Mesenchymal stem cell (in vitro differentiated cells and primary cell): ENCODE measurements around the gene MAP7.
A peak's percentile ranks its signal among the peaks of the same experiment; 100 is the strongest.
"Not testable (repeated sequence)": the region's sequence is repeated elsewhere in the genome, so short reads cannot be mapped to it uniquely, and the experiment has no call there.

Experiments used
- DNase-seq: peaks from one replicate; pipeline ENCODE4 v3.0.0-alpha.2; 2013
- H2AFZ ChIP-seq: one replicate; pipeline ENCODE4 v1.6.1; 2013; ENCODE audit warnings: low read depth, mild to moderate bottlenecking, control low read depth, inconsistent platforms, low read length, moderate library complexity
- H2AK5ac ChIP-seq: 2 replicates; pipeline ENCODE4 v1.6.1; 2013; ENCODE audit warnings: low read length, moderate library complexity, mild to moderate bottlenecking, inconsistent platforms; ENCODE audit not compliant: severe bottlenecking
- H2BK120ac ChIP-seq: one replicate; pipeline ENCODE4 v1.6.1; 2013; ENCODE audit warnings: low read depth, mild to moderate bottlenecking, inconsistent platforms, low read length, moderate library complexity
- H2BK12ac ChIP-seq, 2 experiments: one replicate each; pipeline ENCODE4 v1.6.1; 2013; ENCODE audit warnings: inconsistent platforms in 2 of 2, low read length in 2 of 2, mild to moderate bottlenecking in 2 of 2, moderate library complexity in 2 of 2, control low read depth in 1 of 2
- H2BK15ac ChIP-seq: one replicate; pipeline ENCODE4 v1.6.1; 2013; ENCODE audit warnings: mild to moderate bottlenecking, low read depth, inconsistent platforms; ENCODE audit not compliant: poor library complexity, severe bottlenecking
- H2BK5ac ChIP-seq: 2 replicates; pipeline ENCODE4 v1.6.1; 2013; ENCODE audit warnings: low read depth, mild to moderate bottlenecking, low read length, control low read depth, inconsistent platforms; ENCODE audit not compliant: poor library complexity, severe bottlenecking
- H3K14ac ChIP-seq, 2 experiments: one replicate each; pipeline ENCODE4 v1.6.1; 2013; ENCODE audit warnings: inconsistent platforms in 2 of 2, low read length in 2 of 2, control low read depth in 1 of 2, mild to moderate bottlenecking in 1 of 2, moderate library complexity in 1 of 2
- H3K18ac ChIP-seq, 2 experiments: one replicate each; pipeline ENCODE4 v1.6.1; 2013; ENCODE audit warnings: inconsistent platforms in 2 of 2, low read length in 2 of 2, control low read depth in 1 of 2, low read depth in 1 of 2, mild to moderate bottlenecking in 1 of 2
- H3K23ac ChIP-seq, 2 experiments: one replicate each; pipeline ENCODE4 v1.6.1; 2013; ENCODE audit warnings: inconsistent platforms in 2 of 2, low read length in 2 of 2, mild to moderate bottlenecking in 2 of 2, moderate library complexity in 2 of 2, control low read depth in 1 of 2
- H3K27ac ChIP-seq: 2 replicates; pipeline ENCODE4 v1.5.1; 2013; ENCODE audit warnings: mild to moderate bottlenecking, moderate library complexity, low read length, control low read depth, inconsistent platforms; ENCODE audit not compliant: poor library complexity, severe bottlenecking
- H3K27me3 ChIP-seq, 2 experiments: 2 replicates each; pipeline versions ENCODE4 v1.6.1 to v1.7.0; 2013; ENCODE audit warnings: low read length in 2 of 2, mild to moderate bottlenecking in 2 of 2, moderate library complexity in 2 of 2, control low read depth in 1 of 2, inconsistent platforms in 1 of 2; ENCODE audit not compliant: control insufficient read depth in 1 of 2, insufficient read depth in 1 of 2
- H3K36me3 ChIP-seq, 2 experiments: 2 replicates each; pipeline versions ENCODE4 v1.6.1 to v1.7.0; 2013; ENCODE audit warnings: low read length in 2 of 2, control low read depth in 1 of 2, inconsistent platforms in 1 of 2, low read depth in 1 of 2, mild to moderate bottlenecking in 1 of 2; ENCODE audit not compliant: insufficient read depth in 2 of 2, control insufficient read depth in 1 of 2
- H3K4ac ChIP-seq, 2 experiments: one replicate each; pipeline ENCODE4 v1.6.1; 2013; ENCODE audit warnings: inconsistent platforms in 2 of 2, low read length in 2 of 2, mild to moderate bottlenecking in 2 of 2, moderate library complexity in 2 of 2, control low read depth in 1 of 2, low read depth in 1 of 2
- H3K4me1 ChIP-seq: 2 replicates; pipeline ENCODE4 v1.6.1; 2013; ENCODE audit warnings: low read depth, low read length, control low read depth; ENCODE audit not compliant: control insufficient read depth, insufficient read depth
- H3K4me2 ChIP-seq: 2 replicates; pipeline ENCODE4 v1.6.1; 2013; ENCODE audit warnings: low read length, mild to moderate bottlenecking, inconsistent platforms; ENCODE audit not compliant: poor library complexity, severe bottlenecking
- H3K4me3 ChIP-seq, 2 experiments: 2 replicates each; pipeline versions ENCODE4 v1.5.1 to v1.7.0; 2013; ENCODE audit warnings: low read length in 2 of 2, mild to moderate bottlenecking in 2 of 2, control low read depth in 1 of 2, low read depth in 1 of 2; ENCODE audit not compliant: insufficient read depth in 1 of 2
- H3K79me1 ChIP-seq: replicated peaks from 2 replicates; pipeline ENCODE4 v1.6.1; 2013; ENCODE audit warnings: mild to moderate bottlenecking, control low read depth, low read length, inconsistent platforms; ENCODE audit not compliant: poor library complexity, severe bottlenecking
- H3K9ac ChIP-seq: 2 replicates; pipeline ENCODE4 v1.7.0; 2013; ENCODE audit warnings: mild to moderate bottlenecking, low read length, moderate library complexity
- H3K9me3 ChIP-seq: 2 replicates; pipeline ENCODE4 v1.7.0; 2013; ENCODE audit warnings: mild to moderate bottlenecking, low read length; ENCODE audit not compliant: control insufficient read depth
- H4K8ac ChIP-seq: one replicate; pipeline ENCODE4 v1.6.1; 2013; ENCODE audit warnings: inconsistent platforms, mild to moderate bottlenecking, low read length, moderate library complexity
- H4K91ac ChIP-seq: one replicate; pipeline ENCODE4 v1.6.1; 2013; ENCODE audit warnings: mild to moderate bottlenecking, low read length, inconsistent platforms
- WGBS: methylation state at CpG from one replicate; pipeline ENCODE4 v1.1.7; 2013; ENCODE audit warnings: mixed read lengths; 5-methylcytosine and 5-hydroxymethylcytosine counted together

Gene MAP7

DNA sequence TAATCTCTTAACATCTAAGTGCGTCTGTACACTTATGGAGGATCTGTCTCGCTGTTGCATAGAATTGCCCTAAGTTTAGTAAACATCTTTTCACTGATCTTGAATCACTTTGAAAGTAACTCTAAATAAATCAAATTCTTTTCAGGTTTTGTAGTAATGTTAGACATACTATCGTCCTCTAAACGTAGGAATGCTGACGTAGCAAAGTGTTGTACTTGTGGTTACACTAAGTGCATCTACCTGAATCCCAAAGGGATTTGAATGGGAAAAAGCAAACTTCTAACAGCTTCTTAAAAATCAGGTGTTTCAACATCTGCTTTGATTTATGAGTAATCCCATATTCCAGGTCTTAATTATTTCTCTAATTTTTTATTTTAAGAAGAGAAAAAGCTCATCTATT lies 49.8 kb downstream of the MAP7 start:
- WGBS, result no CpG with 5 or more reads among the region's 5 CpGs
- Histone ChIP-seq H2BK12ac (no peak overlapping the region), H3K79me1 (no peaks in the 10 kb centered on the region), H2BK120ac (no peak overlapping the region), H3K4me3 (no peak overlapping the region), H3K4me2 (no peak overlapping the region), H4K8ac (no peak overlapping the region), H3K27me3 (no peaks in the 10 kb centered on the region), H2BK15ac (no peak overlapping the region), H2BK5ac (no peak overlapping the region), H3K4ac (no peak overlapping the region), H3K36me3 (no peaks in the 10 kb centered on the region), H3K9ac (no peak overlapping the region), H2AFZ (no peak overlapping the region), H3K14ac (no peak overlapping the region), H3K4me1 (no peaks in the 10 kb centered on the region), H3K18ac (no peak overlapping the region), H3K23ac (no peak overlapping the region), H3K27ac (no peak overlapping the region), H3K9me3 (no peaks in the 10 kb centered on the region), H2AK5ac (no peak overlapping the region), H4K91ac (no peak overlapping the region)
- no peak for DNase-seq

- no peak overlapping the region for H2BK120ac ChIP-seq
- H3K27ac ChIP-seq, result no peak overlapping the region
- H3K4me3 ChIP-seq, result no peak overlapping the region
- no peak overlapping the region for H4K91ac ChIP-seq
- H2BK5ac ChIP-seq, result no peak overlapping the region
- no peak overlapping the region for H4K8ac ChIP-seq
- no peak overlapping the region for H2AK5ac ChIP-seq
- H3K23ac ChIP-seq, result no peak overlapping the region
- no peak overlapping the region for H3K4me2 ChIP-seq
- H3K4me1 ChIP-seq, result no peaks in the 10 kb centered on the region
- peak overlapping the region in 1 of 2 experiments; percentile 21 for H3K18ac ChIP-seq
- no peaks in the 10 kb centered on the region for H3K36me3 ChIP-seq
- H3K79me1 ChIP-seq, result no peaks in the 10 kb centered on the region
- no peak overlapping the region for H3K14ac ChIP-seq
- H2BK15ac ChIP-seq, result no peak overlapping the region
- H3K9me3 ChIP-seq, result no peaks in the 10 kb centered on the region
- peak overlapping the region in 1 of 2 experiments; percentile 11 for H2BK12ac ChIP-seq
- H2AFZ ChIP-seq, result no peak overlapping the region
- 82% methylated on average over 2 of the region's 3 CpGs for WGBS
- no peak overlapping the region for H3K9ac ChIP-seq
- DNase-seq, result no peak
- no peaks in the 10 kb centered on the region for H3K27me3 ChIP-seq
- no peak overlapping the region for H3K4ac ChIP-seq
These were observed 50.9 kb downstream of the MAP7 start for GRCh38 chr6:136499370-136499769.

DNA sequence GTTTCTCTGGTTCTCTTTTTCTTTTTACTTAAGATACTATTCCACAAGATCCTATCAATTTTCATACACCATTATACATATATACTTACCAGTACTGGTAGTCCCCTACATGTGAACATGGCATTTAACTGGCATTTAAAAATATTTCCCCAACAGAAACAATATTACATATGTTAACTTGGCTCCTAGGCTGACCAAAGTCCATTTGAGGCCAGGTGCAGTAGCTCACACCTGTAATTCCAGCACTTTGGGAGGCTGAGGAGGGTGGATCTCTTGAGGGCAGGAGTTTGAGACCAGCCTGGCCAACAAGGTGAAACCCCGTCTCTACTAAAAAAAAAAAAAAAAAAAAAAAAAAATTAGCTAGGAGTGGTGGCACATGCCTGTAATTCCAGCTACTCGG lies 53.8 kb downstream of the MAP7 start:
- H3K4me2 ChIP-seq, H3K4me3 ChIP-seq, H2AK5ac ChIP-seq, H4K91ac ChIP-seq, H3K18ac ChIP-seq, H3K4ac ChIP-seq, H3K14ac ChIP-seq, H3K36me3 ChIP-seq, H3K23ac ChIP-seq, H2AFZ ChIP-seq, DNase-seq, H3K27ac ChIP-seq, H3K9me3 ChIP-seq, H2BK5ac ChIP-seq, H3K27me3 ChIP-seq, H2BK12ac ChIP-seq, H2BK15ac ChIP-seq, H3K79me1 ChIP-seq, H3K9ac ChIP-seq, H3K4me1 ChIP-seq, H2BK120ac ChIP-seq, H4K8ac ChIP-seq: not testable (repeated sequence)
- WGBS, result 88% methylated on average over 1 of the region's 2 CpGs

DNA sequence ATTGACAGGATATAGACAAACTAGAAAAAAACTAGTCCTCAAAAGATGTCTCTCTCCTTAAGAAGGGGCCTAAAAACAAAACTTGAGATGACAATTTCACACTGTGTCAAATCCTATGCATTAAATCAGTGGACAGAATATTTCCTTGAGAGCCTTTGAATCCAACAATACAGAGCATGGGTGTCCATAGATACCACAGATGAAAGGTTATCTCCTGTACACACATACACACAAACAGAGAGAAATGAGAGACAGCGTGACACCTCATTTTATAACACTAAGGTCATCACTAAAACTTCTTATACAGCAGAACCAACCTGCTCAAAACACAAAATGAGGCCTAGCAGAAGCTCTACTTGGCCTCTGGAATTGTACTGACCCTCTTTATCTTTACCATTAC lies 55.5 kb downstream of the MAP7 start:
- no peak overlapping the region for H3K18ac ChIP-seq
- H3K9me3 ChIP-seq, result no peaks in the 10 kb centered on the region
- no peak overlapping the region for H3K23ac ChIP-seq
- H4K8ac ChIP-seq, result no peak overlapping the region
- H3K4ac ChIP-seq, result no peak overlapping the region
- no peaks in the 10 kb centered on the region for H3K27me3 ChIP-seq
- no peak overlapping the region for H2BK12ac ChIP-seq
- no peak overlapping the region for H2BK5ac ChIP-seq
- no peak overlapping the region for H3K4me2 ChIP-seq
- H4K91ac ChIP-seq, result no peak overlapping the region
- H2AK5ac ChIP-seq, result no peak overlapping the region
- no peak overlapping the region for H3K4me3 ChIP-seq
- no peaks in the 10 kb centered on the region for H3K36me3 ChIP-seq
- no peak for DNase-seq
- H3K79me1 ChIP-seq, result no peaks in the 10 kb centered on the region
- H2BK120ac ChIP-seq, result no peak overlapping the region
- no peaks in the 10 kb centered on the region for H3K4me1 ChIP-seq
- WGBS, result 77% methylated on average over 1 of the region's 1 CpG
- no peak overlapping the region for H2AFZ ChIP-seq
- H3K14ac ChIP-seq, result no peak overlapping the region
- no peak overlapping the region for H3K27ac ChIP-seq
- H3K9ac ChIP-seq, result no peak overlapping the region
- no peak overlapping the region for H2BK15ac ChIP-seq
